ENCODE results near the gene OR2A2.

OR2A2 gene

GRCh38 chr7:144137501-144137900 lies 28.1 kb downstream of the OR2A2 start:
- DNase-seq (ENCODE audit: low read depth in 4 of 4, low spot score in 1 of 4), result no peak

DNA sequence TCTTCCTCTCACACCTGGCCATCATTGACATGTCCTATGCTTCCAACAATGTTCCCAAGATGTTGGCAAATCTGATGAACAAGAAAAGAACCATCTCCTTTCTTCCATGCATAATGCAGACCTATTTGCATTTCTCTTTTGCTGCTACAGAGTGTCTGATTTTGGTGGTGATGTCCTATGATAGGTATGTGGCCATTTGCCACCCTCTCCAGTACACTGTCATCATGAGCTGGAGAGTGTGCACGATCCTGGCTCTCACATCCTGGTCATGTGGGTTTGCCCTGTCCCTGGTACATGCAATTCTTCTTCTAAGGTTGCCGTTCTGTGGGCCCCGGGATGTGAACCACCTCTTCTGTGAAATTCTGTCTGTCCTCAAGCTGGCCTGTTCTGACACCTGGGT lies 32.8 kb downstream of the OR2A2 start:
- no peak for DNase-seq (ENCODE audit: low read depth in 4 of 4, low spot score in 1 of 4)

- no peak for DNase-seq (ENCODE audit: low read depth in 4 of 4, low spot score in 1 of 4)
Observed at GRCh38 chr7:144144426-144144825, 35.0 kb downstream of the OR2A2 start.

DNA sequence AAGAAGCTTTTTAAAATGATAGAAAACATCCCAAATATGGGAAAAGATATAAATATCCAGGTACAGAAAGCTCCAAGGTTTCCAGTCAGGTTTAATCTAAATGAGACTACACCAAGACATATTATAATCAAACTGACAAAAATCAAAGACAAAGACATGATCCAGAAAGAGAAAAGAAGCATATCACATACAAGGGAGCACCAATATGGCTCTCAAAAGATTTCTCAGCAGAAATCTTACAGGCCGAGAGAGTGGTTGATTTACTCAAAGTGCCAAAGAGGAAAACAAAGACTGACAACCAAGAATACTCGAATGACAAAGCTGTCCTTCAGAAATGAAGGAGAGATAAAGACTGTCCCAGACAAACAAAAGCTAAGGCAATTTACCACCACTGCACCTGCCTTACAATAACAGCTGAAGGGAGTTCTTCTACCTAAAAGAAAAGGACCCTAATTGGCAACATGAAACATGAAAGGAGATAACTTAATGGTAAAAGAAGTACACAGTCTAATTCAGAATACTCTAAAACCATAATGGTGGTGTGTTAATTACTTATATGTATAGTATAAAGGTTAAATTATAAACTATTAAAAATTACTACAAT lies 38.9 kb downstream of the OR2A2 start:
- DNase-seq (ENCODE audit: low read depth in 4 of 4, low spot score in 1 of 4), result no peak

GRCh38 chr7:144158861-144159260 lies 49.5 kb downstream of the OR2A2 start:
- DNase-seq (ENCODE audit: low read depth in 4 of 4, low spot score in 1 of 4), result no peak

Measured in stimulated activated CD4-positive, alpha-beta T cell treated with anti-CD3 and anti-CD28 coated beads, Interleukin-1b, Interleukin-23, amount 100 ng/mL, for 24 hours (primary cell).